H1 (cell line): ENCODE data around the gene MAGI1. TPM values are rescaled to one million over a fixed set of nuclear protein-coding genes. Genes with fewer than 3 reads are reported as not detected.

Experiments used
- CTCF ChIA-PET: fragments of 300-600 bp; sonication (Branson Sonifier 250); formaldehyde crosslinking; loops from one replicate; lab custom pipeline; 2021; ENCODE audit not compliant: partially characterized antibody; lab: Charles Lee
- POLR2A ChIA-PET: fragments of 300-600 bp; sonication (Branson Sonifier 250); formaldehyde crosslinking; loops from one replicate; lab custom pipeline; 2021; ENCODE audit warnings: inconsistent platforms; ENCODE audit not compliant: partially characterized antibody; lab: Charles Lee
- DNase-seq, 2 experiments: peaks; one replicate each; pipeline versions ENCODE4 v3.0.0 to v3.0.0-alpha.2; 2010 to 2022; ENCODE audit warnings: low spot score in 2 of 2, low read depth in 1 of 2, mixed read lengths in 1 of 2
- FAIRE-seq: peaks from 2 replicates; lab custom pipeline; 2011; peaks lifted over from hg19 to GRCh38; lab: Jason Lieb, UNC
- H2AFZ ChIP-seq: 2 replicates; pipeline ENCODE4 v1.8.1; 2012; ENCODE audit warnings: low read length, inconsistent platforms
- H2AK5ac ChIP-seq: 2 replicates; pipeline ENCODE4 v1.6.1; 2013; ENCODE audit warnings: low read depth, low read length
- H2BK120ac ChIP-seq: replicated peaks from 2 replicates; pipeline ENCODE3; 2013; ENCODE audit warnings: low read depth, low read length, inconsistent platforms
- H2BK12ac ChIP-seq: 2 replicates; pipeline ENCODE4 v1.6.1; 2013; ENCODE audit warnings: low read depth, low read length
- H2BK15ac ChIP-seq: 2 replicates; pipeline ENCODE4 v1.6.1; 2013; ENCODE audit warnings: low read length
- H2BK20ac ChIP-seq: 2 replicates; pipeline ENCODE4 v1.6.1; 2013; ENCODE audit warnings: low read length
- H2BK5ac ChIP-seq: 2 replicates; pipeline ENCODE4 v1.6.1; 2013; ENCODE audit warnings: low read depth, low read length
- H3K14ac ChIP-seq: 2 replicates; pipeline ENCODE4 v1.6.1; 2013; ENCODE audit warnings: inconsistent platforms; ENCODE audit not compliant: insufficient read length
- H3K18ac ChIP-seq: 2 replicates; pipeline ENCODE4 v1.6.1; 2013; ENCODE audit warnings: low read length; ENCODE audit errors: extremely low read depth
- H3K23ac ChIP-seq: 2 replicates; pipeline ENCODE4 v1.6.1; 2013; ENCODE audit warnings: inconsistent platforms; ENCODE audit not compliant: insufficient read length
- H3K23me2 ChIP-seq: 2 replicates; pipeline ENCODE4 v1.6.1; 2013; ENCODE audit warnings: low read depth, low read length
- H3K27ac ChIP-seq: 2 replicates; pipeline ENCODE4 v1.6.1; 2011; ENCODE audit warnings: low read depth, low read length, inconsistent platforms
- H3K27me3 ChIP-seq, 4 experiments: replicated peaks in 1 of 4; 1 replicate in 1 of 4; 2 replicates in 3 of 4; pipeline versions ENCODE4 v1.6.1 to v1.8.1; 2011 to 2013; ENCODE audit warnings: low read length in 3 of 4, mild to moderate bottlenecking in 3 of 4, inconsistent platforms in 2 of 4, mixed read lengths in 2 of 4, moderate library complexity in 1 of 4; ENCODE audit not compliant: control insufficient read depth in 3 of 4, insufficient read depth in 3 of 4; ENCODE audit errors: extremely low read depth in 1 of 4
- H3K36me3 ChIP-seq, 4 experiments: 2 replicates each; pipeline versions ENCODE4 v1.6.1 to v1.8.1; 2011 to 2013; ENCODE audit warnings: mild to moderate bottlenecking in 4 of 4, low read length in 3 of 4, moderate library complexity in 2 of 4, control low read depth in 1 of 4, inconsistent platforms in 1 of 4; ENCODE audit not compliant: insufficient read depth in 4 of 4, control insufficient read depth in 2 of 4
- H3K4ac ChIP-seq: replicated peaks from 2 replicates; pipeline ENCODE3; 2013; ENCODE audit warnings: low read length, low read depth, mixed read lengths, inconsistent platforms; ENCODE audit not compliant: insufficient read length
- H3K4me1 ChIP-seq, 4 experiments: replicated peaks in 1 of 4; 1 replicate in 1 of 4; 2 replicates in 3 of 4; pipeline versions ENCODE4 v1.6.1 to v1.8.1; 2011 to 2013; ENCODE audit warnings: low read length in 3 of 4, inconsistent platforms in 2 of 4, mixed read lengths in 1 of 4; ENCODE audit not compliant: insufficient read depth in 4 of 4, control insufficient read depth in 3 of 4
- H3K4me2 ChIP-seq, 2 experiments: 2 replicates each; pipeline versions ENCODE4 v1.6.1 to v1.8.1; 2011 to 2013; ENCODE audit warnings: low read depth in 2 of 2, low read length in 2 of 2, control low read depth in 1 of 2, inconsistent platforms in 1 of 2, mild to moderate bottlenecking in 1 of 2; ENCODE audit not compliant: insufficient read depth in 1 of 2
- H3K4me3 ChIP-seq, 4 experiments: fragments of 200-600, 300-600 bp in 1 of 4; sonication (generic), shearing (Covaris generic), sonication (Bioruptor Twin) in 1 of 4; 2 replicates each; pipeline versions ENCODE4 v1.5.1 to v1.8.1; 2011 to 2016; ENCODE audit warnings: low read length in 4 of 4, low read depth in 3 of 4, control low read depth in 2 of 4, inconsistent platforms in 2 of 4, mild to moderate bottlenecking in 2 of 4, mixed read lengths in 1 of 4, moderate library complexity in 1 of 4; ENCODE audit not compliant: insufficient read depth in 2 of 4; ENCODE audit errors: extremely low read depth in 1 of 4
- H3K56ac ChIP-seq: replicated peaks from 2 replicates; pipeline ENCODE3; 2013; ENCODE audit warnings: low read depth, mild to moderate bottlenecking, mixed read lengths, low read length, inconsistent platforms; ENCODE audit not compliant: insufficient read length
- H3K79me1 ChIP-seq: 2 replicates; pipeline ENCODE4 v1.6.1; 2013; ENCODE audit warnings: low read depth, low read length, control low read depth
- H3K79me2 ChIP-seq, 2 experiments: 2 replicates each; pipeline versions ENCODE4 v1.6.1 to v1.8.1; 2012 to 2013; ENCODE audit warnings: low read length in 2 of 2, mild to moderate bottlenecking in 2 of 2, inconsistent platforms in 1 of 2; ENCODE audit not compliant: insufficient read depth in 2 of 2, control insufficient read depth in 1 of 2
- H3K9ac ChIP-seq, 4 experiments: replicated peaks in 1 of 4; 1 replicate in 1 of 4; 2 replicates in 3 of 4; pipeline versions ENCODE4 v1.6.1 to v1.8.1; 2011 to 2013; ENCODE audit warnings: low read depth in 3 of 4, low read length in 3 of 4, control low read depth in 2 of 4, mild to moderate bottlenecking in 2 of 4, moderate library complexity in 2 of 4, inconsistent platforms in 1 of 4; ENCODE audit errors: extremely low read depth in 1 of 4
- H3K9me3 ChIP-seq, 2 experiments: 2 replicates each; pipeline versions ENCODE4 v1.6.1 to v1.8.1; 2012 to 2013; ENCODE audit warnings: mild to moderate bottlenecking in 2 of 2, moderate library complexity in 2 of 2, control low read depth in 1 of 2, inconsistent platforms in 1 of 2, low read depth in 1 of 2, low read length in 1 of 2, mixed read lengths in 1 of 2; ENCODE audit not compliant: insufficient read depth in 2 of 2
- H4K20me1 ChIP-seq, 2 experiments: replicated peaks in 1 of 2; 2 replicates each; pipeline versions ENCODE3 to v1.8.1; 2011 to 2013; ENCODE audit warnings: inconsistent platforms in 2 of 2, low read length in 2 of 2, mild to moderate bottlenecking in 1 of 2; ENCODE audit not compliant: insufficient read depth in 2 of 2, control insufficient read depth in 1 of 2
- H4K5ac ChIP-seq: 2 replicates; pipeline ENCODE4 v1.6.1; 2013; ENCODE audit warnings: low read length, low read depth, mixed read lengths, inconsistent platforms; ENCODE audit not compliant: insufficient read length
- H4K8ac ChIP-seq: 2 replicates; pipeline ENCODE4 v1.8.0; 2013; ENCODE audit warnings: mild to moderate bottlenecking, moderate library complexity, low read length, inconsistent platforms; ENCODE audit not compliant: insufficient read depth; ENCODE audit errors: extremely low read depth
- H4K91ac ChIP-seq: replicated peaks from 2 replicates; pipeline ENCODE3; 2013; ENCODE audit warnings: low read length, mixed read lengths, inconsistent platforms; ENCODE audit not compliant: insufficient read length
- ATF2 ChIP-seq: IDR thresholded peaks from 2 replicates; pipeline ENCODE4 v1.6.1; 2012; ENCODE audit warnings: low read length, inconsistent platforms
- ATF3 ChIP-seq: IDR thresholded peaks from 2 replicates; pipeline ENCODE4 v1.6.1; 2011; ENCODE audit warnings: low read depth, mild to moderate bottlenecking, low read length; ENCODE audit not compliant: insufficient read depth
- BCL11A ChIP-seq, 2 experiments: IDR thresholded peaks; one replicate each; pipeline ENCODE4 v1.6.1; 2011; ENCODE audit warnings: low read depth in 2 of 2, low read length in 2 of 2, mild to moderate bottlenecking in 2 of 2
- E2F6 ChIP-seq: IDR thresholded peaks from 2 replicates; pipeline ENCODE4 v1.6.1; 2012; ENCODE audit warnings: inconsistent platforms
- EGR1 ChIP-seq: IDR thresholded peaks from 2 replicates; pipeline ENCODE4 v1.6.1; 2011; ENCODE audit warnings: low read depth, low read length, borderline replicate concordance
- KDM4A ChIP-seq: IDR thresholded peaks from one replicate; pipeline ENCODE4 v1.7.1; 2012; ENCODE audit warnings: low read depth, mild to moderate bottlenecking, moderate library complexity, low read length, inconsistent platforms; ENCODE audit not compliant: severe bottlenecking
- PHF8 ChIP-seq: fragments of 200-600 bp; sonication (generic); conservative IDR thresholded peaks from 2 replicates; pipeline ENCODE4 v1.7.1; 2012; ENCODE audit warnings: low read depth, mild to moderate bottlenecking, inconsistent platforms, low read length, moderate library complexity
- RBBP5 ChIP-seq: IDR thresholded peaks from 2 replicates; pipeline ENCODE4 v1.7.1; 2012; ENCODE audit warnings: low read depth, mild to moderate bottlenecking, inconsistent platforms, low read length, moderate library complexity, borderline replicate concordance
- SP1 ChIP-seq: IDR thresholded peaks from 2 replicates; pipeline ENCODE4 v1.6.1; 2011; ENCODE audit warnings: low read depth, low read length
- WGBS, 2 experiments: shearing (Covaris generic) in 1 of 2; methylation state at CpG; one replicate each; pipeline versions ENCODE4 v1.1.6 to v1.1.7; 2013 to 2015; ENCODE audit warnings: low lambda C conversion rate in 2 of 2, mixed read lengths in 2 of 2, inconsistent platforms in 1 of 2, low coverage in 1 of 2, missing lambda C conversion rate in 1 of 2; ENCODE audit not compliant: insufficient replicate concordance in 2 of 2, insufficient coverage in 1 of 2, insufficient read length in 1 of 2; ENCODE audit errors: extremely low coverage in 1 of 2, missing lambda C conversion rate in 1 of 2; 5-methylcytosine and 5-hydroxymethylcytosine counted together
- polyA plus RNA-seq, 7 experiments: library from polyadenylated mRNA; depleted of rRNA in 3 of 7; stranded (reverse) in 5 of 7; unstranded in 2 of 7; fragments of >200 nt in 5 of 7; fragments of 200-250 nt in 2 of 7; gene quantifications; 1 replicate in 5 of 7; 2 replicates in 1 of 7; 4 replicates in 1 of 7; pipeline versions ENCODE4 v1.2.1 to v1.2.3, GENCODE V29; 2011 to 2013; ENCODE audit warnings: missing spikeins in 2 of 7, mixed read lengths in 2 of 7
- total RNA-seq: library from RNA; stranded (reverse); fragmentation: NEBNext Ultra II Directional; extraction: Animal tissue kit (Norgen Biotek cat#: 25700); gene quantifications from 2 replicates; pipeline ENCODE4 v1.2.1, GENCODE V29; 2021

Gene MAGI1
- total and polyA plus RNA-seq, 2 of the 8 experiments (the other 6 are each of a cell fraction or from before 2014, with no cell fraction given), result 19.8 to 78.0 TPM

GRCh38 chr3:65676580-65676979 is 362.1 kb downstream of the MAGI1 start:
- no peak overlapping the region for H2BK120ac ChIP-seq
- no peak overlapping the region for H4K91ac ChIP-seq
- H2AK5ac ChIP-seq, result no peak overlapping the region
- H2AFZ ChIP-seq, result no peak overlapping the region
- no peak overlapping the region for H3K23ac ChIP-seq
- no peaks in the 10 kb centered on the region for H4K20me1 ChIP-seq
- no peaks in the 10 kb centered on the region for H3K36me3 ChIP-seq
- H3K27ac ChIP-seq, result no peak overlapping the region
- H4K8ac ChIP-seq, result no peak overlapping the region
- peaks cover 0 to 5% (median 1%) of the 10 kb centered on the region in 4 experiments; a peak in 3 of 7 replicates for H3K4me1 ChIP-seq
- H3K79me1 ChIP-seq, result no peaks in the 10 kb centered on the region; the same call in 1 of the 2 replicates
- H4K5ac ChIP-seq, result no peak overlapping the region
- no peaks in the 10 kb centered on the region for H3K9me3 ChIP-seq
- H3K4me2 ChIP-seq, result no peak overlapping the region
- no peak overlapping the region for H3K18ac ChIP-seq
- no peak overlapping the region for H3K4ac ChIP-seq
- no peak overlapping the region for H3K9ac ChIP-seq
- ChIA-PET CTCF (interaction anchor here (0.6 to 3.3 kb wide), 6 partner anchors 56 to 237 kb away, joined by 3 to 10 read pairs (median 4); no protein-coding TSS in a partner anchor), POLR2A (interaction anchor here (0.9 to 1.8 kb wide), 2 partner anchors 11 to 79 kb away, joined by 3 to 5 read pairs; no protein-coding TSS in a partner anchor)
- no peak overlapping the region for H2BK5ac ChIP-seq
- peaks cover 0 to 12% of the 10 kb centered on the region in 2 experiments; a peak in 2 of 4 replicates for H3K79me2 ChIP-seq
- H3K27me3 ChIP-seq, result no peaks in the 10 kb centered on the region
- H3K4me3 ChIP-seq, result no peak overlapping the region
- H2BK20ac ChIP-seq, result no peak overlapping the region
- H3K23me2 ChIP-seq, result no peaks in the 10 kb centered on the region
- no peak overlapping the region for H2BK12ac ChIP-seq
- no peak for DNase-seq
- no peak overlapping the region for H3K14ac ChIP-seq
- FAIRE-seq, result no peak
- H3K56ac ChIP-seq, result no peak overlapping the region
- 98% methylated on average over 2 of the region's 2 CpGs; no CpG with 5 or more reads in 1 of the 2 experiments for WGBS, 2 experiments
- no peak overlapping the region for H2BK15ac ChIP-seq
- TF ChIP-seq E2F6 (no peak), ATF2 (no peak), BCL11A (IDR thresholded peaks at IDR 0.05; ENCODE audit: low read depth in 2 of 2, low read length in 2 of 2) (no peak), ATF3 (no peak), SP1 (no peak), EGR1 (no peak), KDM4A (no peak), RBBP5 (no peak), PHF8 (no peak)
